CD14-positive monocyte (primary cell): ENCODE results near the gene C17orf67. TPM values are rescaled to one million over a fixed set of nuclear protein-coding genes. Genes with fewer than 3 reads are reported as not detected.

Experiments used
- DNase-seq, 3 donors: peaks; one replicate each; pipeline ENCODE4 v3.0.0-alpha.2; 2011 to 2022
- H2AFZ ChIP-seq: 2 replicates; pipeline ENCODE4 v1.6.0; 2012; ENCODE audit warnings: mild to moderate bottlenecking, low read depth, low read length, inconsistent platforms; ENCODE audit not compliant: insufficient read depth, poor library complexity, severe bottlenecking
- H3K27ac ChIP-seq, 2 donors: 1 replicate in 1 of 2; 2 replicates in 1 of 2; pipeline ENCODE4 v1.5.1; 2012 to 2013; ENCODE audit warnings: low read length in 2 of 2, control low read depth in 1 of 2, inconsistent platforms in 1 of 2, low read depth in 1 of 2, mild to moderate bottlenecking in 1 of 2
- H3K27me3 ChIP-seq, 2 donors: one replicate each; pipeline versions ENCODE4 v1.6.0 to v1.6.1; 2011 to 2013; ENCODE audit warnings: low read length in 2 of 2; ENCODE audit not compliant: control insufficient read depth in 2 of 2, insufficient read depth in 2 of 2
- H3K36me3 ChIP-seq, 2 donors: replicated peaks in 1 of 2; 1 replicate in 1 of 2; 2 replicates in 1 of 2; pipeline versions ENCODE4 v1.5.1 to v1.6.1; 2012 to 2013; ENCODE audit warnings: low read length in 2 of 2, control low read depth in 1 of 2, inconsistent platforms in 1 of 2, mild to moderate bottlenecking in 1 of 2; ENCODE audit not compliant: insufficient read depth in 2 of 2, control insufficient read depth in 1 of 2
- H3K4me1 ChIP-seq, 2 donors: 1 replicate in 1 of 2; 2 replicates in 1 of 2; pipeline versions ENCODE4 v1.5.1 to v1.6.1; 2012 to 2013; ENCODE audit warnings: low read length in 2 of 2, control low read depth in 1 of 2, inconsistent platforms in 1 of 2, mild to moderate bottlenecking in 1 of 2, moderate library complexity in 1 of 2; ENCODE audit not compliant: insufficient read depth in 2 of 2, control insufficient read depth in 1 of 2
- H3K4me2 ChIP-seq: replicated peaks from 2 replicates; pipeline ENCODE3; 2012; ENCODE audit warnings: low read length, moderate library complexity, mild to moderate bottlenecking; ENCODE audit not compliant: poor library complexity, severe bottlenecking; ENCODE audit errors: extremely low read depth
- H3K4me3 ChIP-seq, 3 experiments: fragments of 200-600 bp in 1 of 3; sonication (generic) in 1 of 3; replicated peaks in 1 of 3; 1 replicate in 2 of 3; 2 replicates in 1 of 3; pipeline ENCODE4 v1.5.1; 2011 to 2013; ENCODE audit warnings: low read length in 3 of 3, mild to moderate bottlenecking in 3 of 3, control low read depth in 2 of 3, low read depth in 2 of 3, inconsistent platforms in 1 of 3, moderate library complexity in 1 of 3
- H3K79me2 ChIP-seq: 2 replicates; pipeline ENCODE4 v1.6.0; 2012; ENCODE audit warnings: mild to moderate bottlenecking, control low read depth, inconsistent platforms, low read length, moderate library complexity; ENCODE audit not compliant: insufficient read depth
- H3K9ac ChIP-seq: 2 replicates; pipeline ENCODE4 v1.6.0; 2017; ENCODE audit warnings: low read length, mild to moderate bottlenecking; ENCODE audit not compliant: insufficient read depth, poor library complexity, severe bottlenecking
- H3K9me3 ChIP-seq, 2 donors: replicated peaks in 1 of 2; 1 replicate in 1 of 2; 2 replicates in 1 of 2; pipeline versions ENCODE4 v1.5.1 to v1.6.1; 2012 to 2013; ENCODE audit warnings: low read length in 2 of 2, control low read depth in 1 of 2; ENCODE audit not compliant: control insufficient read depth in 1 of 2, insufficient read depth in 1 of 2
- H4K20me1 ChIP-seq: 2 replicates; pipeline ENCODE4 v1.6.0; 2012; ENCODE audit warnings: mild to moderate bottlenecking, low read length, control low read depth, moderate library complexity; ENCODE audit not compliant: insufficient read depth
- H3K27ac Mint-ChIP-seq, 7 donors: one replicate each; pipeline ENCODE4 v1.8.0; 2020; ENCODE audit warnings: mild to moderate bottlenecking in 7 of 7, mixed read lengths in 7 of 7, moderate library complexity in 6 of 7, inconsistent platforms in 2 of 7
- H3K27me3 Mint-ChIP-seq, 3 donors: one replicate each; pipeline ENCODE4 v1.8.0; 2021 to 2022; ENCODE audit warnings: low read depth in 3 of 3, mild to moderate bottlenecking in 3 of 3, mixed read lengths in 3 of 3, moderate library complexity in 3 of 3, inconsistent platforms in 1 of 3
- H3K36me3 Mint-ChIP-seq, 2 donors: one replicate each; pipeline ENCODE4 v1.8.0; 2020; ENCODE audit warnings: mixed read lengths in 2 of 2, inconsistent platforms in 1 of 2, mild to moderate bottlenecking in 1 of 2
- H3K4me1 Mint-ChIP-seq: one replicate; pipeline ENCODE4 v1.8.0; 2020; ENCODE audit warnings: mild to moderate bottlenecking, mixed read lengths
- H3K4me3 Mint-ChIP-seq, 2 donors: one replicate each; pipeline ENCODE4 v1.8.0; 2020; ENCODE audit warnings: mild to moderate bottlenecking in 2 of 2, mixed read lengths in 2 of 2, moderate library complexity in 1 of 2
- H3K9me3 Mint-ChIP-seq, 7 donors: one replicate each; pipeline ENCODE4 v1.8.0; 2020 to 2022; ENCODE audit warnings: mixed read lengths in 7 of 7, mild to moderate bottlenecking in 6 of 7, moderate library complexity in 6 of 7, inconsistent platforms in 2 of 7
- WGBS: methylation state at CpG from one replicate; pipeline ENCODE4 v1.1.5; 2013; ENCODE audit warnings: missing lambda C conversion rate; ENCODE audit not compliant: insufficient coverage; 5-methylcytosine and 5-hydroxymethylcytosine counted together
- intact Hi-C, 2 donors: fragments of 100-400 bp; cut with micrococcal nuclease; formaldehyde crosslinking; loops; one replicate each; pipeline versions ENCODE4 v1.15.0 to v1.15.1; 2023
- polyA plus RNA-seq, 3 donors: library from polyadenylated mRNA; depleted of rRNA in 1 of 3; unstranded in 2 of 3; stranded (reverse) in 1 of 3; fragments of 300-500 nt in 2 of 3; fragments of >200 nt in 1 of 3; fragmentation: Illumina TruSeq in 2 of 3; gene quantifications; 1 replicate in 2 of 3; 2 replicates in 1 of 3; pipeline ENCODE4 v1.2.3, GENCODE V29; 2012 to 2021
- TF ChIP-seq, protein P1 (sequence below): fragments of 200-600 bp; IDR thresholded peaks from one replicate; pipeline ENCODE4 v1.8.0; 2022; ENCODE audit warnings: antibody characterized with exemption, mild to moderate bottlenecking

Gene C17orf67
- polyA plus RNA-seq, 3 donors, result 0.56 to 0.57 (median 0.56) TPM

- Histone ChIP-seq H3K79me2 (no peaks in the 10 kb centered on the region), H3K4me3 (no peak overlapping the region), H3K9ac (no peak overlapping the region), H4K20me1 (no peaks in the 10 kb centered on the region), H3K4me2 (no peak overlapping the region), H3K27ac (no peak overlapping the region), H3K4me1 (peaks cover 0 to 9% of the 10 kb centered on the region in 2 donors), H2AFZ (no peak overlapping the region), H3K27me3 (no peaks in the 10 kb centered on the region), H3K9me3 (no peaks in the 10 kb centered on the region), H3K36me3 (peaks cover 14 to 15% of the 10 kb centered on the region in 2 donors)
- H3K27me3 Mint-ChIP-seq, result peaks cover 0 to 4% (median 0%) of the 10 kb centered on the region in 3 donors
- H3K9me3 Mint-ChIP-seq, result no peaks in the 10 kb centered on the region
- 100% methylated on average over 2 of the region's 2 CpGs for WGBS
- H3K4me3 Mint-ChIP-seq, result no peak overlapping the region
- TF ChIP-seq, protein P1, sequence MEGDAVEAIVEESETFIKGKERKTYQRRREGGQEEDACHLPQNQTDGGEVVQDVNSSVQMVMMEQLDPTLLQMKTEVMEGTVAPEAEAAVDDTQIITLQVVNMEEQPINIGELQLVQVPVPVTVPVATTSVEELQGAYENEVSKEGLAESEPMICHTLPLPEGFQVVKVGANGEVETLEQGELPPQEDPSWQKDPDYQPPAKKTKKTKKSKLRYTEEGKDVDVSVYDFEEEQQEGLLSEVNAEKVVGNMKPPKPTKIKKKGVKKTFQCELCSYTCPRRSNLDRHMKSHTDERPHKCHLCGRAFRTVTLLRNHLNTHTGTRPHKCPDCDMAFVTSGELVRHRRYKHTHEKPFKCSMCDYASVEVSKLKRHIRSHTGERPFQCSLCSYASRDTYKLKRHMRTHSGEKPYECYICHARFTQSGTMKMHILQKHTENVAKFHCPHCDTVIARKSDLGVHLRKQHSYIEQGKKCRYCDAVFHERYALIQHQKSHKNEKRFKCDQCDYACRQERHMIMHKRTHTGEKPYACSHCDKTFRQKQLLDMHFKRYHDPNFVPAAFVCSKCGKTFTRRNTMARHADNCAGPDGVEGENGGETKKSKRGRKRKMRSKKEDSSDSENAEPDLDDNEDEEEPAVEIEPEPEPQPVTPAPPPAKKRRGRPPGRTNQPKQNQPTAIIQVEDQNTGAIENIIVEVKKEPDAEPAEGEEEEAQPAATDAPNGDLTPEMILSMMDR, result no peak
- peaks cover 4% of the 10 kb centered on the region for H3K4me1 Mint-ChIP-seq
- intact Hi-C loops, result no loop called here
- no peak for DNase-seq
- H3K27ac Mint-ChIP-seq, result no peak overlapping the region
- peaks cover 34 to 35% of the 10 kb centered on the region in 2 donors for H3K36me3 Mint-ChIP-seq
Observed at GRCh38 chr17:56850591-56850990, 16.9 kb upstream of the C17orf67 start.

GRCh38 chr17:56849131-56849530 lies 15.4 kb upstream of the C17orf67 start:
- intact Hi-C loops, result no loop called here
- peaks cover 0 to 9% of the 10 kb centered on the region in 2 donors for H3K4me1 ChIP-seq
- no peak overlapping the region for H3K27ac ChIP-seq
- H3K9ac ChIP-seq, result no peak overlapping the region
- H4K20me1 ChIP-seq, result no peaks in the 10 kb centered on the region
- H3K36me3 ChIP-seq, result peaks cover 14 to 15% of the 10 kb centered on the region in 2 donors
- Mint-ChIP-seq H3K4me1 (peaks cover 4% of the 10 kb centered on the region), H3K27ac (no peak overlapping the region), H3K9me3 (no peaks in the 10 kb centered on the region), H3K4me3 (no peak overlapping the region), H3K27me3 (peaks cover 0 to 4% (median 0%) of the 10 kb centered on the region in 3 donors), H3K36me3 (peaks cover 27 to 36% of the 10 kb centered on the region in 2 donors)
- H2AFZ ChIP-seq, result no peak overlapping the region
- H3K79me2 ChIP-seq, result no peaks in the 10 kb centered on the region
- no peak overlapping the region for H3K4me3 ChIP-seq
- 67% methylated on average over 1 of the region's 3 CpGs for WGBS
- H3K27me3 ChIP-seq, result no peaks in the 10 kb centered on the region
- TF ChIP-seq, protein P1, result no peak
- no peaks in the 10 kb centered on the region for H3K9me3 ChIP-seq
- DNase-seq, result no peak
- no peak overlapping the region for H3K4me2 ChIP-seq
